Measurements from ENCODE around the gene CAD.
"Not testable (repeated sequence)": the region's sequence is repeated elsewhere in the genome, so short reads cannot be mapped to it uniquely, and the experiment has no call there.

Gene CAD

DNA sequence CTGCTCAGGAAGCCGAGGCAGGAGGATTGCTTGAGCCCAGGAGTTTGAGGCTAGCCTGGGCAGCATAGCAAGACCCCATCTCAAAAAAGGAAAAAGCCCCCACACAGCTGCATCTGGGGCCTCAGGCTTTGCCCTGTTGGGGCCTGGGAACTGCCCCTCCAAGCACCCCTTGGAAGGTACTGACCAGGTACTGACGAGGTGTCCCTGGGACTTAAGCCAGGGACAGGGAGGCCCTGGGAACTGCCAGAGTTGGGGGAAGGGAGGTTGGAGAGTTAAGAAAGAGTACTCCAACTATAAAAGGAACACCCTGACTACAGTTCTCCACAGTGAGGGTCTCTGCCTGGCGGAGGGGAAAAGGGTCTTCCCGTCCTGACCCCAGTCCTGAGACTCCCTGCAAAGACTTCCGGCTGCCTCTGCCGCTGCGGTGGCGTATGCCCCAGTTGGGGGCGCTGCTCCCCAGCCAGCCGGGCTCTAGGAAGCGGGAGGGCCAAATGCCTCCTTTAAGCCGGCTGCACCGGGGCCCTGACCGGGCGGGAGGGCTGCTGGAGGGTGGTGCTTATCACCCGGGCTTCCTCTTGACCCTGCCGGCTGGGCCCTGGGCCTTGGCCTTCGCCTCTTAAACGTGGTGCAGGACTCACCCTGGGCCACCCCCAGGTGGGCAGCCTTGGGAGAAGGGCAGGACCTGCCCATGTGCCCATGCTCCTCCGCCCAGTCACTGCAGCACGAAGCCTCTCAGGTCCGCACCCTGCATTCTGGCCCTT, 32.9 kb downstream of the CAD start:
- DNase-seq, result peak in 7 of 10 donors; percentile 31 to 93 (median 59)
- intact Hi-C loops (cut with DNase I), result loop anchor here (10.0 kb wide), 1 partner anchor 55 kb away; the partner anchor contains the start of gene UCN

- intact Hi-C loops (cut with DNase I), result loop anchor here (10.0 kb wide), 1 partner anchor 54 kb away; the partner anchor contains the start of gene UCN
- DNase-seq, result peak in 1 of 10 donors; percentile 51
These were observed 33.6 kb downstream of the CAD start for GRCh38 chr2:27250652-27251379.

- DNase-seq, result peak in 1 of 10 donors; percentile 83
- intact Hi-C loops (cut with DNase I), result loop anchor here (10.0 kb wide), 1 partner anchor 53 kb away; the partner anchor contains the start of gene UCN
These were observed 34.6 kb downstream of the CAD start for GRCh38 chr2:27251766-27252165.

DNA sequence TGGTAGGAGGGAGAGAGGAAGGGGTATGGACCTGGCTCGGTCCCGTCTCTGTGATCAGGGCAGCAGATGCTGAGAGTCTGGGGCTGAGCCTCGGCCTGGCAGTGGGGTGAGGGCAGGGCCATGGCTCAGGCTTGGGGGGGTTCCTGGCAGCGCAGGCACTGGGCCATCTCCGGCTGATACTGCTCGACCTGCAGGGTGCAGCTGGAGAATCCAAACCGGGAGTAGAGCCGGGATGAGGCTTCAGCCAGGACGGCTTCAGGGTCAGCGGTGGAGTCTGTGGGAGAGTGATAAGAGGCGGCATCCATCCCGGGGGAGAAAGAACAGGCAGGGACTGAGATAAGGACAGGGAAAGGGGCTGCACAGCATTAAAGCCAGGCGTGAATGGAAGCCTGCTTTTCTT, 38.0 kb downstream of the CAD start:
- DNase-seq, result peak in 1 of 10 donors; percentile 78
- intact Hi-C loops (cut with DNase I), result loop anchor here (10.0 kb wide), 1 partner anchor 50 kb away; the partner anchor contains the start of gene UCN

- intact Hi-C loops (cut with DNase I), result loop anchor here (10.0 kb wide), 1 partner anchor 49 kb away; the partner anchor contains the start of gene UCN
- no peak for DNase-seq
These were observed 38.5 kb downstream of the CAD start for GRCh38 chr2:27255660-27256059.

DNA sequence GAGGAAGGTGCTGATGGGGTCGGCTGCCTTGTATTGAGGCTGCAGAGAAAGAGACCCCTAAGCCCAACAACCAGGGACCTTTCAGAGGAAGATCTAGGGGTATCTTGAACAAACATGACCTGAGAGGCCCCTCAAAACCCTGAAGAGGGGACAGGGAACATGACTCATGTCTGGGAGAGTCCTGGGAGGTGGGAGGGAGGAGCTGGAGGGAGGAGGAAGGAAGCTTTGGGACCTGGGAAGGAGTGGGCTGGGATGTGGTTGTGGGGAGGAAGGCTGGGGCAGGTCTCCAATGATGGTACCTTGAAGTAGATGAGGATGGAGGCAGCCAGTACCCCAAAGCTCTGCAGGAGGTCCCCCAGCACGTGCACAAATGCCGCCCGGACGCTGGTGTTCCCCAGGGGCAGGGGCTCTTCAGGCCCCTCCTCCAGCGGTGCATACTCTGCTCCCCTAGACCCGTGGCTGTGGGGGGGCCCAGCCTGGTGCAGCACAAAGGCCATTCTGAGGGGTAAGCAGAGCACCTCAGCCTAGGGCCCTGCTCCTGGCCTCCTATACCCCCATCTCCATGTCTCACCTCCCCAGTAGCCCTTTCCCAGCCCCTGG, 39.8 kb downstream of the CAD start:
- DNase-seq, result peak in 1 of 10 donors; percentile 58
- intact Hi-C loops (cut with DNase I), result loop anchor here (10.0 kb wide), 1 partner anchor 48 kb away; the partner anchor contains the start of gene UCN

GRCh38 chr2:27258051-27258450, 40.9 kb downstream of the CAD start:
- peak in 1 of 10 donors; percentile 59 for DNase-seq
- intact Hi-C loops (cut with DNase I), result loop anchor here (10.0 kb wide), 1 partner anchor 47 kb away; the partner anchor contains the start of gene UCN

GRCh38 chr2:27261241-27261925, 44.2 kb downstream of the CAD start:
- intact Hi-C loops (cut with DNase I), result no loop called here

GRCh38 chr2:27261926-27262298, 44.7 kb downstream of the CAD start:
- intact Hi-C loops (cut with DNase I), result no loop called here
- peak in 1 of 10 donors; percentile 75 for DNase-seq

More at GRCh38 chr2:27261241-27261925, 44.2 kb downstream of the CAD start:
- peak in 1 of 10 donors; percentile 75 for DNase-seq

DNA sequence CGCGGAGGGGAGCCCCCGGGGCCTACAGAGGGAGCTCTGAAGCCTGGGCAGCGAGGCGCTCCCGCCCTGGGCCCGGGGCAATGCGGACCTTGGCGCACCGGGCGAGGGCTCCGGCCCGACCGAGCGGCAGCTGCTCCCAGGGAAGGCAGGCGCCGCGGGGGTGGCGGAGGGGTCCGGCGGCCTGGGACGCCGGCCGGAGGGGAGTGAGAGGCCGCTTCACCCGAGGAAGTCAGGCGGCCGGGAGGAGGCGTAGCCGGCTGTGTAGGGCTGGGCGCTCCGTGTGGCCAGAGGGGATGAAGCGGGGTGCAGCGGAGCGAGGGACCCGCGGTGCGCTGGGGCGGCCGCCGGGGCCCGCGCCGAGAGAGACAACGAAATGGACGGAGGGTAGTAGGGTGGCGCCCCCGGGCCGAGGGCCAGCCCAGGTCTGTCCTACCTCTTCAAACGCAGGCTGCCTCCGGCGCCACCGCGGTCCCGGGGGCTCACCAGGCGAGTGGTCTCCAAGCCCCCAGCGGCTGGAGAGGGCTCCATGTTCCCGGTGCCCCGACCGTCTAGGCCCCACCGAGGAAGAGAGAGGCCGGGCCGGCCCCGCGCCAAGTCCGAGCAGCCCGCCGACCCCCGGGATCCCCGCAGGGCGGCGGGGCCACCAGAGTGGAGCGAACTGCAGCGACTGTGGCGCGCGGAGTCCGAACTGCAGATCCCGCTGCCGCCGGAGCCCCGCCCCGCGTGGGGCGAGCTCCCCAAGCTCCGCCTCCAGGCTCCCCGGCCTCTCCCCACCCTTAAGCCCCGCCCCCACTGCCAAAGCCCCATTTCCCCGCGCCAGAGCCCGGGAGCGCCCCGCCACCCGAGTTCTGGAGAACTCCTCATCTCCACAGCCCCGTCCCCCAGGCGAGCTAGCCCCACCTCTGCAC, 45.5 kb downstream of the CAD start, which contains the start of gene SLC30A3:
Gene SLC30A3 (minus strand): TSS at position 669 of the 908 bp plus-strand sequence. CDS start 141 bp downstream, at position 528.
- intact Hi-C loops (cut with DNase I), result no loop called here
- DNase-seq, result peak; percentile 40 to 96 (median 74)

GRCh38 chr2:27263287-27264252, 46.4 kb downstream of the CAD start:
- intact Hi-C loops (cut with DNase I), result no loop called here
- DNase-seq, result peak in 3 of 10 donors; percentile 25 to 79 (median 75)

GRCh38 chr2:27264253-27264752, 47.1 kb downstream of the CAD start:
- DNase-seq, result peak in 2 of 10 donors; percentile 77 to 79
- intact Hi-C loops (cut with DNase I), result no loop called here

DNA sequence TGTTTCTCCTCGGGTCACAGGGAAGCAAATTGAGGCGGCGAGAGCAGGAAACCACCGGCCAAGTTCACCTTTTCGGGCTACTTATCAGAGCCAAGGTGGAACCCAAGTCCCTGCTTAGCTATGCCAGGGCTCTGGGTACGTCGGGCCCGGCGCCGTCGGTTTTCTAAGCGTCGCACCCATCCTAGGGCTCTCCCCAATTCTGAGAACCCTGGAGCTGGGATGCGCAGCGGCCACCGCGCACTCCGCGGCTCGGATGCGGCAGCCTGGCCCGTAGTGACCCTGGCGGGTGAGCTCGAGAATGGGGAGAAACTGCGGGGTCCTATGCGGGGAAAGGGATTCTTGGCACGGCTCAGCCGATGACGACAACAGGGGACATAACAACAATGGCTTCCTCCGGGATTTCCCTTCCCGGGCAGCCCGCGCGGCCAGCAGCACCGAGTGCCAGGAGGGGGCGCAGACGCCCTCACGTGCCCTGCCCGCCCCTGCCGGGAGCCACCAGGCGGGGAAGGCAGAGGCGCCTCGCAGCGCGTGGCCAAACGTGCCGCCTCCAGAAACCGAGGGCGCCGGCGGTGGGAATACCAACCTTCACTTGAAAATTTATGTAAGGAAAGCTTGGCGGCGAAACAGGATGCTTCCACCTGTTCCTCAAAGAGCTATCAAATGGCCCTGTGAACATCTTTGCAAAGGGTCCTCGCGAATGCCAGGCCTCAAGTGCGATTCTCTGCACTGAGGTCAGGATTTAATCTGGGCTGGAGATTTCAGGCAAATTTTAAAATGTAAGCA, 47.8 kb downstream of the CAD start:
- intact Hi-C loops (cut with DNase I), result no loop called here
- DNase-seq, result peak in 7 of 10 donors; percentile 43 to 93 (median 53)

- peak in 1 of 10 donors; percentile 7 for DNase-seq
- intact Hi-C loops (cut with DNase I), result no loop called here
These were observed 48.3 kb downstream of the CAD start for GRCh38 chr2:27265536-27265870.

DNA sequence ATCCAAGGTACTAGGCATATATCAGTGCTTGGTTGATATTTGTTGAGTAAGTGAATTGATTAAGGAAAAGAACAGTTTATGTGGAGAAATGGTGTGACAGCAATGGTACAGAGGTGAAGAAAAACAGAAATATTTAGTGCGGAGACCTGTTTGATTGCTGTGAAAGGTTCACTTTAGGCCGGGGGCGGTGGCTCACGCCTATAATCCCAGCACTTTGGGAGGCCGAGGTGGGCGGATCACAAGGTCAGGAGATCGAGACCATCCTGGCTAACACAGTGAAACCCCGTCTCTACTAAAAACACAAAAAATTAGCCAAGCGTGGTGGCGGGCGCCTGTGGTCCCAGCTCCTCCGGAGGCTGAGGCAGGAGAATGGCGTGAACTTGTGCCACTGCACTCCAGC, 51.1 kb downstream of the CAD start:
- intact Hi-C loops (cut with DNase I); DNase-seq: not testable (repeated sequence)

- DNase-seq, result no peak
These were observed 53.0 kb downstream of the CAD start for GRCh38 chr2:27270131-27270530.

GRCh38 chr2:27270670-27271069, 53.5 kb downstream of the CAD start:
- intact Hi-C loops (cut with DNase I), result no loop called here
- DNase-seq, result no peak

More at GRCh38 chr2:27270131-27270530, 53.0 kb downstream of the CAD start:
- intact Hi-C loops (cut with DNase I), result no loop called here

All from posterior cingulate gyrus (tissue), 11 donors.